IPS-20b (cell line): ENCODE data around the gene VGLL4.

Experiments
- H3K27ac ChIP-seq: one replicate; pipeline ENCODE4 v1.5.1; 2013; ENCODE audit warnings: low read length
- H3K27me3 ChIP-seq: 2 replicates; pipeline ENCODE4 v1.6.1; 2013; ENCODE audit warnings: mild to moderate bottlenecking, low read length, inconsistent platforms; ENCODE audit not compliant: insufficient read depth
- H3K36me3 ChIP-seq: 2 replicates; pipeline ENCODE4 v1.6.1; 2013; ENCODE audit warnings: low read depth, mild to moderate bottlenecking, inconsistent platforms, low read length, moderate library complexity; ENCODE audit not compliant: insufficient read depth
- H3K4me1 ChIP-seq: 2 replicates; pipeline ENCODE4 v1.6.1; 2013; ENCODE audit warnings: mild to moderate bottlenecking, control low read depth, inconsistent platforms, low read length, moderate library complexity; ENCODE audit not compliant: insufficient read depth
- H3K4me3 ChIP-seq: 2 replicates; pipeline ENCODE4 v1.5.1; 2013; ENCODE audit warnings: mild to moderate bottlenecking, low read length, inconsistent platforms
- H3K9ac ChIP-seq: 2 replicates; pipeline ENCODE4 v1.6.1; 2013; ENCODE audit warnings: low read depth, mild to moderate bottlenecking, inconsistent platforms, low read length, moderate library complexity
- H3K9me3 ChIP-seq: 2 replicates; pipeline ENCODE4 v1.6.1; 2013; ENCODE audit warnings: mild to moderate bottlenecking, low read depth, low read length, inconsistent platforms; ENCODE audit not compliant: insufficient read depth

VGLL4 gene

DNA sequence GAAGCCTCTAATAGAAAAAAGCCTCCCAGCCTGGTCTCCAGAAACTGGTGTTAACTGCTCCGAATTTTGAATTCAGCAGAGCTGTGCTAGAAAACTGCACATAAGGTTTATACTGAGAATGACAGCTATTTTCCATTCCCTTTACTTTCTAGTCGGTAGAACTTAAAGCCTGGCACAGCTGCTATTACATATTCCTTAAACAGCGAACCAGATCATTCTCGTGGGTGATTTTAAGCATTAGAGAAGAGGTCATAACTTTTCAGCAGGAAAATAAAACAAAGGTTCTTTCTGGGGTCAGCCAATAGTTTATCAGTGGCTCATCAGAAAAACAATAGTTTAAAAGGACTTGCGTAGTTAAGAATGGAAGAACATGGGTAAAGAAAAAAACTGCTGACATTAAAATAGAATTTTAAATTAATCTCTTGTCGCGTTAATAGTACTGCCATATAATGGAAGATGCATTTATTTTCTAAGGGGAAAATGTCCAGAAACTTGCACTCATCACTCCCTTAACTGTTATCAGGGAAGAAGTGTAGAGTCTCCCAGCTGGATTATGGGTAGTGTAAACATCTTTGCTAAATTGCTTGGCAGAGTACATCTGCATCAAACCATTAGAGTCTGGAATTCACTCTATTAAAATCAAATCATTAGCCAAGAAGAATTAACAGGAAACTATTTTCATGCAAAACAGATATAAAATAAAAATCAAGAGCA lies 7.9 kb downstream of the VGLL4 start:
- no peaks in the 10 kb centered on the region for H3K9me3 ChIP-seq
- no peak overlapping the region for H3K4me3 ChIP-seq
- H3K9ac ChIP-seq = no peak overlapping the region; the same call in 1 of the 2 replicates
- H3K27me3 ChIP-seq = no peaks in the 10 kb centered on the region
- no peak overlapping the region for H3K27ac ChIP-seq
- H3K4me1 ChIP-seq = peaks cover 44% of the 10 kb centered on the region
- H3K36me3 ChIP-seq = no peaks in the 10 kb centered on the region

DNA sequence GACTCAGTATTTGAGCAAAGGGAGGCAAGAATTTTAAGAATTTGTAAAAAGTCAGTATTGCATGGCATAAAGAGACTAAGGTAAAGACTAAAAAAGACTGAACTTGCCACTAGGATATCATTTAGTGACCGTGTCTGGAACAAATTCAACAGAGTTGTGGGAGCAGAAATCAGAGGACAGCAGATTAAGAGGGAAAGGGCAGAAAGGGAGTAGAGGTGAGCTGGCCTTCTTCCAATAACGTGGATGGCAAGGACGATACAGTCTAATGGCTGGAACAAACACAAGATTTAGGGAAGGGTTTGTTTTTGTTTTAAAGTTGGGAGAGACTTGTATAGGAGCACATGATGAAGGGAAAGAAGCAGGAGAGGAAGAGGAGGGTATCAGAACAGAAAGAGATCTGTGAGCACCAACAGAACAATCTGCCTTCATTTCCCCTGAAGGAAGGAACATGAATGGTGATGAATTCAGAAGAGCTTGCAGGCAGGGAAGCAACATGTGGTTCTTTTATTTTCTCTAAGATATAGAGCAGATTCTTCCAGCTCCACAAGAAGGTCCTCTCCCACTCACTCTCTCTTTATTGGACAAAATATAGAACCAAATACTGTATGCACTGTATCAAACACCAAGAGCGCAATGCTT lies 8.6 kb downstream of the VGLL4 start:
- Histone ChIP-seq H3K4me3 (no peak overlapping the region), H3K4me1 (peaks cover 39% of the 10 kb centered on the region), H3K27ac (no peak overlapping the region), H3K9ac (no peak overlapping the region; the same call in 1 of the 2 replicates), H3K27me3 (no peaks in the 10 kb centered on the region), H3K9me3 (no peaks in the 10 kb centered on the region), H3K36me3 (no peaks in the 10 kb centered on the region)

DNA sequence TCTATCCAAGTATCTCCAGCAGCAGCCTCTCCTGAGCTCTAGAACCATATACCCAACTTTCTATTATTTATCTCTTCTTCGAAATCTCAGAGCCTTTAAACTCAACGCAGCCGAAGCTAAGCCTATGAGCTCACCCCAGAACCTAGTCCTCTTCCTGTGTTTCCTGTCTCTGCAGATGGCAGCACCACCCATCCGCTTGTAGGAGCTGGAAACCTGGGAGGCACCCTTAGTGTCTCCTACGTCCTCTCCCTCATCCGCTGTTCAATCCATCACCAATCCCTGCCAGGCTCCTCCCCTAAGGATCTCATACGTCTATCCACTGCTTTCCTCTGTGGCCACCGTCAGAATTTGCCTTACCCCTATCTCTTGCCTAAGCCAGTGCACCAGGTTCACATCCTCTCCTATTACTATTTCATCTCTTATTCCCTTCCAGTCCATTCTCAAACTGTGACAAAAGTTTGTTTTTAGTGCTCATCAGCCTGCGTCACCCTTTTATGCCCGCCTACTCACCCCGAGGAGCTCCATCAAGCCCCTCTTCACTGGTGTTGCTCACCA lies 9.6 kb downstream of the VGLL4 start:
- Histone ChIP-seq H3K4me3 (no peak overlapping the region), H3K36me3 (no peaks in the 10 kb centered on the region), H3K4me1 (peaks cover 37% of the 10 kb centered on the region), H3K27ac (no peak overlapping the region), H3K9ac (no peak overlapping the region), H3K9me3 (no peaks in the 10 kb centered on the region), H3K27me3 (no peaks in the 10 kb centered on the region)

DNA sequence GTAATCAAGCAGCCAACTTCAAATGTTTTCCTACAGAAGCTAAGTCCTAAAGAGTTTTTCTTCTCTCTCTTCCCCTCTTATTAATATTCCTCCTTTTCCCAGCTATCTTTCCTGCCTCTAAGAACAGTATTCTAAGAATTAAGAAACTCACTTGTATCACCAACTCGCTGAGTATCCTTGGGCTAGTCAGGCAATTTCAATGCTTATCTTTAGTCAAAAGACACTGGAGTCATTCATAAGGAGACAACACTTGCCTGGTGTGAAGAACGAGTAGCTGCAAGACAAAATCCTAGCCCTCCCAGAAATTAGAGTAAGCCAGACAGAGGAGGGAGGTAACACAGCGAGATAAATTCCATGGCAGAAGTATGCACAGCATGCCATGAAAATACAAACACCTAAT lies 10.7 kb downstream of the VGLL4 start:
- H3K27ac ChIP-seq = no peak overlapping the region
- no peak overlapping the region for H3K4me3 ChIP-seq

DNA sequence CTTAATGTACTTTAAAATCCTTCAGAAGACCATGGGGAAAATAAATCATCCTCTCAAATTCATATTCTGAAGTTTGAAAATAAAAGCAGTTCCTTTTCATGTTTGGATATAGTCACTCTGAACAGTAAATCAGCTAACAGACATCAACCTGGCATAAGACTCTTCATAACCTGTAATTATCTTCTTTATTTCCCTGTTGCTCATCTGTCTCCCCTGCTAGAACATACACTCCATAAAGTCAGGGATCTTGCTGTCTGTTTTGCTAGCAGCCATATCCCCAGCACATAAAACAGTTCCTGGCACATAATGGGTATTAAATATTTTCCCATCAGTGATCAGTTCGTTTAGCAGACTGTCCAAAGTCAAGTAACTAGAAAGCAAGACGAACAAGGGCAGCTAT lies 11.2 kb downstream of the VGLL4 start:
- Histone ChIP-seq H3K4me1 (peaks cover 22% of the 10 kb centered on the region; the same call in 1 of the 2 replicates), H3K27me3 (no peaks in the 10 kb centered on the region), H3K9ac (no peak overlapping the region), H3K9me3 (no peaks in the 10 kb centered on the region), H3K27ac (no peak overlapping the region), H3K4me3 (no peak overlapping the region), H3K36me3 (no peaks in the 10 kb centered on the region)

More for the DNA sequence above, 10.7 kb downstream of the VGLL4 start:
- Histone ChIP-seq H3K9ac (no peak overlapping the region), H3K9me3 (no peaks in the 10 kb centered on the region), H3K4me1 (peaks cover 25% of the 10 kb centered on the region), H3K27me3 (no peaks in the 10 kb centered on the region), H3K36me3 (no peaks in the 10 kb centered on the region)

DNA sequence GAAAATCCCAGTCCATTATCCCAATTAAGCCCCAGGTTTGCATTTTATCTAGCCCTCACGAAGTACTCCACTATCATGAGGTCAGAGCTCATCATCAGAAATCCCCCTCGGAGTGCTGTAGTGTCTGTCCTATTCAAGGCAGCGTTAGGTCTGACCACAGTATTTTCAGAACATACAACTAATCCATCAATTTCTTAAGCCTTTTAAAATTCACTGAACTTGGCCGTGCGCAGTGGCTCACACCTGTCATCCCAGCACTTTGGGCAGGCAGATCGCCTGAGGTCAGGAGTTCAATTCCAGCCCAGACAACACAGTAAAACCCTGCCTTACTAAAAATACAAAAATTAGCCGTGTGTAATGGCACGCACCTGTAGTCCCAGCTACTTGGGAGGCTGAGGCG lies 11.9 kb downstream of the VGLL4 start:
- Histone ChIP-seq H3K9me3 (no peaks in the 10 kb centered on the region), H3K4me1 (peaks cover 20% of the 10 kb centered on the region; the same call in 1 of the 2 replicates), H3K36me3 (no peaks in the 10 kb centered on the region)

DNA sequence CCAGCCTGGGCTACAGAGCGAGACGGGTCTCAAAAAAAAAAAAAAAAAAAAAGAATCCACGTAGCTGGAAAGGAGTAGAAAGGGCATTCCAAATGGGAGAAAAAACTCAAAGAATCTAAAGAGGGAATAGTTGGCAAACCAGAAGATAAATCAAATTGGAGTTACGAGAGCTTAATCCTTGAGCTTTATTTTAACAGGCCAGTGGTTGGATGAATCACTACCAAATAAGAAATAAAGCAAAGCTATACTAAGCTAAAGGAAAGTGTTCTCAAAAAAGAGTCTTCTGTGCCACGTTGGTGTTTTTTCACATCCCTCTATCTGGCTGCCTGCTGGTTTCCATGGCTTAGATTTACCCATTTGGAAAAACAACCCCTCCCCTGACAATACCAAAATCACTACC lies 14.0 kb downstream of the VGLL4 start:
- no peaks in the 10 kb centered on the region for H3K36me3 ChIP-seq
- H3K4me1 ChIP-seq = peaks cover 4% of the 10 kb centered on the region; the same call in 1 of the 2 replicates
- no peak overlapping the region for H3K27ac ChIP-seq
- H3K9me3 ChIP-seq = no peaks in the 10 kb centered on the region
- H3K4me3 ChIP-seq = no peak overlapping the region
- no peak overlapping the region for H3K9ac ChIP-seq
- H3K27me3 ChIP-seq = no peaks in the 10 kb centered on the region

More for the DNA sequence above, 11.9 kb downstream of the VGLL4 start:
- Histone ChIP-seq H3K27ac (no peak overlapping the region), H3K27me3 (no peaks in the 10 kb centered on the region), H3K4me3 (no peak overlapping the region), H3K9ac (no peak overlapping the region)

DNA sequence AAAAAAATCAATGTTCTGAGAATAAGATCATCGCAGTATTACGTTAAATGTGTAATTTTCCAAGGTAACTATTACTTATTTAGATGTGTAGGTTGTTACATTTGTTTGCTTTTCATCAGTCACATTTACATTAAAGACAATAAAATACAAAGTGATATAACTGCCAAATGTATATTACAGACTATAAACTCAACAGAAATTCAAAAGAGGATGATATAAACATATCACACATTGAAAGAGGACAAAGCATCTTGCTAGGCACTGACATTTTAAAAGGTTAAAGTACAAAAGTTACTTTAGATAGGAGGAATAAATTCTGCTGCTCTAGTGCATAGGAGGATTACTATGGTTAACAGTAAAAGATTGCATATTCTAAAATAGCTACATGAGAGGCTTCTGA lies 16.1 kb downstream of the VGLL4 start:
- Histone ChIP-seq H3K27ac (no peak overlapping the region), H3K4me1 (0 out of 2 replicates have a peak, but pooled peaks cover 5% of the 10 kb centered on the region), H3K27me3 (no peaks in the 10 kb centered on the region), H3K4me3 (no peak overlapping the region), H3K36me3 (no peaks in the 10 kb centered on the region), H3K9ac (no peak overlapping the region), H3K9me3 (no peaks in the 10 kb centered on the region)

DNA sequence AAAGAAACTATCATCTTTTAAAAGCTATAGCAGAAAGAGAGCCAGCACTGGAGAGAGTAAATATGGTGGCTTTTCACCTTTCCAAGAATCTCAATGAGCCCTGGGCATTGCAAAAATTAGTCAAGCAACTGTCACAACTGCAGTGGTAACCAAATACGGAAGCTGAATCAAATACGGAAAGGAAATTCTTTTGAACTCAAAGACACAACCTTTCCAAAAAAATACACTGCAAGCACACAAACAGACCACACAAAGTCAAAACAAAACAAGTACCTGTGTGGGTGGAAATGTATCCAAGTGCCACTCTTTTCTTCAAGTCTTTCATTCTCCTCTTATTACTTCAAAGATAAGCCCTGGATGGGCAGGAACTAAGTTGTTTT lies 17.6 kb downstream of the VGLL4 start:
- H3K4me1 ChIP-seq = 0 out of 2 replicates have a peak, but pooled peaks cover 6% of the 10 kb centered on the region
- H3K4me3 ChIP-seq = no peak overlapping the region
- H3K36me3 ChIP-seq = no peaks in the 10 kb centered on the region
- H3K9me3 ChIP-seq = no peaks in the 10 kb centered on the region
- no peak overlapping the region for H3K27ac ChIP-seq
- no peak overlapping the region for H3K9ac ChIP-seq
- no peaks in the 10 kb centered on the region for H3K27me3 ChIP-seq

DNA sequence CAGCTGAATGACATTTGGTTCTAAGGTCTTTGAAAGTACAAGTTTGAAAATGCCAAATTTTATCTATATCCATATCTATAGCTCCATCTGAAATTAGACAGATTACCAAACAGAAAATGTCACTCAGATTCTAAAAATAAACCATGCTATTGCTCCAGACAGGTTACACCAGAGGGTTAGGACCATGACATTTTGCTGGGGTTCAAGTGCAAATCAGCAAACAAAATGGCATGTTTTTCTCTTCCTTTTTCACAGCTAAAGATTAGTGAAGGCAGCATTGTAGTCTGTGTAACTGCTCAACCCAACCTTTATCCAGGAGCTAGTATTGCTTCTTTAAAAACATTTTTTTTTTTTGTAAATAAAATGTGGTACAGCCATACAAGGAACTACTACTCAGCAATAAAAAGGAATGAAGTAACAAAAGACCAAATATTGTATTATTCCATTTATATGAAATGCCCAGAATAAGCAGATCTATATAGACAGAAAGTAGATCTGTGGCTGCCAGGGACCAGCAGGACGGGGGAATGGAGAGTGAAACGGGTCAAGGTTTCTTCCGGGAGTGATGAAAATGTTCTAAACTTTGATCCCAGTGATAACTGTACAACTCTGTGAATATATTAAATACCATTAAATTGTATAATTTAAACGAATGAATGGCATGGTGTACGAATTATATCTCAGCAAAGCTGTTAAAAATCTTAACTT lies 18.2 kb downstream of the VGLL4 start:
- Histone ChIP-seq H3K27me3 (no peaks in the 10 kb centered on the region), H3K36me3 (no peaks in the 10 kb centered on the region), H3K4me1 (0 out of 2 replicates have a peak, but pooled peaks cover 6% of the 10 kb centered on the region), H3K9me3 (no peaks in the 10 kb centered on the region), H3K9ac (no peak overlapping the region), H3K4me3 (no peak overlapping the region), H3K27ac (no peak overlapping the region)

DNA sequence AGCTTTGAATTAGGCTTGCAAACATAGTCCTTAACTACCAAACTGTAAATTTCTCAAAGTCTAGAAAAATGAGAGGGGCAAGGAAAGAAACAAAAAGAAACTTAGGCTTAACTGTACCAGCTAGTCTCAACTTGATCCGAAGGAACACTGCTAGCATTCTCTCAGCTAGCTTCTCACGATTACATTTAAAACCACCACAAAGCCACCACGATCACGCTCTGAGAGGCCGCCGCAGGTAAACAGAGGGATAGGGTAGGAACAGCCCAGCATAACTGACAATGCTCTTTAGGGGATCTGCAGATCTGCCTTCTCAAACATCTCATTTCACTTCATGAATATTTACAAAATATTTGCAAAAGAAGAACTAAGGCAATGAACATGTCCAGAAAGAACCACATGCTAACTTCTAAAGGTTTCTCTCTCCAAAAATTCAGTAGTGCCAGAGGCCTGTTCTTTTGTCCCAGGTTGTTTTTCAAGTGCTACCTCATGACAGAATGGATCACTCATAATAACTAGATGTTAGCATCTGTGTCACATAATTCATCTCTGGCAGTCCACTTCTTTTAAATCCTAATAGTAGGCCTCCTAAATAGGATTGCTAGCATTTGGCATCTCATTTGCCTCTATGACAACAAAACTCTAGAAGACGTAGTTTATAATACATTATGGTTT lies 18.9 kb downstream of the VGLL4 start:
- H3K27me3 ChIP-seq = no peaks in the 10 kb centered on the region
- H3K27ac ChIP-seq = no peak overlapping the region
- H3K4me3 ChIP-seq = no peak overlapping the region
- H3K36me3 ChIP-seq = no peaks in the 10 kb centered on the region
- peaks cover 6% of the 10 kb centered on the region; the same call in 1 of the 2 replicates for H3K4me1 ChIP-seq
- H3K9ac ChIP-seq = no peak overlapping the region
- no peaks in the 10 kb centered on the region for H3K9me3 ChIP-seq
